HepG2 (cell line): ENCODE data around the gene LDLRAD4. TPM values are rescaled to one million over a fixed set of nuclear protein-coding genes. Genes with fewer than 3 reads are reported as not detected.

Experiments
- EEA1 ChIP-seq: sonication (generic); formaldehyde crosslinking; IDR thresholded peaks from 2 replicates; pipeline ENCODE4 v1.5.1; 2020; ENCODE audit warnings: mild to moderate bottlenecking, missing genetic modification reagents, borderline replicate concordance
- KLF11 ChIP-seq: IDR thresholded peaks from 2 replicates; pipeline ENCODE4 v1.6.1; 2016; ENCODE audit warnings: missing compliant biosample characterization
- KLF12 ChIP-seq: sonication (generic); formaldehyde crosslinking; IDR thresholded peaks from 2 replicates; pipeline ENCODE4 v1.4.0; 2020; ENCODE audit warnings: missing genetic modification reagents, borderline replicate concordance
- ZFX ChIP-seq: sonication (generic); formaldehyde crosslinking; IDR thresholded peaks from 2 replicates; pipeline ENCODE4 v1.4.0; 2020; ENCODE audit warnings: mild to moderate bottlenecking, low read depth, missing genetic modification reagents, moderate library complexity
- ZNF34 ChIP-seq: sonication (generic); formaldehyde crosslinking; IDR thresholded peaks from 2 replicates; pipeline ENCODE4 v1.4.0; 2020; ENCODE audit warnings: mild to moderate bottlenecking, missing genetic modification reagents, borderline replicate concordance
- ZNF431 ChIP-seq: sonication (generic); formaldehyde crosslinking; IDR thresholded peaks from 2 replicates; pipeline ENCODE4 v1.9.0; 2022; ENCODE audit warnings: missing genetic modification reagents, low read depth, mild to moderate bottlenecking, borderline replicate concordance
- polyA plus RNA-seq, 8 experiments: library from polyadenylated mRNA; depleted of rRNA in 3 of 8; stranded (reverse) in 7 of 8; unstranded in 1 of 8; fragments of >200 nt; fragmentation: Illumina TruSeq in 4 of 8; extraction: Trizol in 4 of 8; gene quantifications; 2 replicates each; pipeline versions ENCODE4 v1.2.1 to v1.2.3, GENCODE V29; 2011 to 2016; ENCODE audit warnings: low read depth in 4 of 8, missing spikeins in 1 of 8, mixed read lengths in 1 of 8; ENCODE audit not compliant: insufficient read depth in 1 of 8
- total RNA-seq, 5 experiments: library from RNA; depleted of rRNA; stranded (reverse); fragments of >200 nt; fragmentation: Illumina TruSeq; extraction: Trizol; gene quantifications; 2 replicates each; pipeline ENCODE4 v1.2.3, GENCODE V29; 2016; ENCODE audit warnings: low read depth in 1 of 5
- TF ChIP-seq, protein P1 (sequence below): sonication (generic); formaldehyde crosslinking; IDR thresholded peaks from 2 replicates; pipeline ENCODE4 v1.5.1; 2020; ENCODE audit warnings: missing genetic modification reagents, mild to moderate bottlenecking, borderline replicate concordance
- TF ChIP-seq, protein P2 (sequence below): sonication (generic); formaldehyde crosslinking; IDR thresholded peaks from 2 replicates; pipeline ENCODE4 v1.5.1; 2020; ENCODE audit warnings: mild to moderate bottlenecking, missing genetic modification reagents, moderate library complexity

Gene LDLRAD4
- total and polyA plus RNA-seq, 2 of the 13 experiments (the other 11 are each of a cell fraction or from before 2014, with no cell fraction given): 13.6 to 20.9 TPM

DNA sequence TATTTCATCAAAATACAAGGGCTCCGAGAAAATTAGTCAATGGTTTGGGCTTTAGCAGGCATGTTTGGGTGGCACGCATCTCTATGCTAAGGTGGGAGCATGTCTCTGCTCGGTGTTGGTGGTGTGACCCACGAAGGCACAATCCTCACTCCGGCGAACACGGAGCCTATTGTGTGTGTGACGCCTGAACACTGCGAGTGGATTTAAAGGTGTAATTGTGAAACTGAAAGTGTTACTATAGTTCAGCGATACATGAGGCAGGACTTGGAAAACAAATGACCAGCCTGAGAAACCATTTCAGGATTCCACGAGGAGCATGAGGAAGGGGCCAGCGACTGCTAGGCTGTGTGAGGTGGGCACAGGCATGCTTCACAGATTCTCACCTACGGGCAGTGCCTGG lies 41.7 kb upstream of the LDLRAD4 start (continued):
- TF ChIP-seq, protein P1, sequence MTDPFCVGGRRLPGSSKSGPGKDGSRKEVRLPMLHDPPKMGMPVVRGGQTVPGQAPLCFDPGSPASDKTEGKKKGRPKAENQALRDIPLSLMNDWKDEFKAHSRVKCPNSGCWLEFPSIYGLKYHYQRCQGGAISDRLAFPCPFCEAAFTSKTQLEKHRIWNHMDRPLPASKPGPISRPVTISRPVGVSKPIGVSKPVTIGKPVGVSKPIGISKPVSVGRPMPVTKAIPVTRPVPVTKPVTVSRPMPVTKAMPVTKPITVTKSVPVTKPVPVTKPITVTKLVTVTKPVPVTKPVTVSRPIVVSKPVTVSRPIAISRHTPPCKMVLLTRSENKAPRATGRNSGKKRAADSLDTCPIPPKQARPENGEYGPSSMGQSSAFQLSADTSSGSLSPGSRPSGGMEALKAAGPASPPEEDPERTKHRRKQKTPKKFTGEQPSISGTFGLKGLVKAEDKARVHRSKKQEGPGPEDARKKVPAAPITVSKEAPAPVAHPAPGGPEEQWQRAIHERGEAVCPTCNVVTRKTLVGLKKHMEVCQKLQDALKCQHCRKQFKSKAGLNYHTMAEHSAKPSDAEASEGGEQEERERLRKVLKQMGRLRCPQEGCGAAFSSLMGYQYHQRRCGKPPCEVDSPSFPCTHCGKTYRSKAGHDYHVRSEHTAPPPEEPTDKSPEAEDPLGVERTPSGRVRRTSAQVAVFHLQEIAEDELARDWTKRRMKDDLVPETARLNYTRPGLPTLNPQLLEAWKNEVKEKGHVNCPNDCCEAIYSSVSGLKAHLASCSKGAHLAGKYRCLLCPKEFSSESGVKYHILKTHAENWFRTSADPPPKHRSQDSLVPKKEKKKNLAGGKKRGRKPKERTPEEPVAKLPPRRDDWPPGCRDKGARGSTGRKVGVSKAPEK (CRISPR knock-in tag): no peak
- TF ChIP-seq ZFX (peak; percentile 9; the same call in 1 of the 2 replicates), KLF11 (CRISPR knock-in tag) (no peak), ZNF431 (CRISPR knock-in tag) (no peak), EEA1 (CRISPR knock-in tag) (no peak), ZNF34 (CRISPR knock-in tag) (0 out of 2 replicates have a peak, but pooled peaks have one; percentile 51), KLF12 (CRISPR knock-in tag) (no peak)
- TF ChIP-seq, protein P2, sequence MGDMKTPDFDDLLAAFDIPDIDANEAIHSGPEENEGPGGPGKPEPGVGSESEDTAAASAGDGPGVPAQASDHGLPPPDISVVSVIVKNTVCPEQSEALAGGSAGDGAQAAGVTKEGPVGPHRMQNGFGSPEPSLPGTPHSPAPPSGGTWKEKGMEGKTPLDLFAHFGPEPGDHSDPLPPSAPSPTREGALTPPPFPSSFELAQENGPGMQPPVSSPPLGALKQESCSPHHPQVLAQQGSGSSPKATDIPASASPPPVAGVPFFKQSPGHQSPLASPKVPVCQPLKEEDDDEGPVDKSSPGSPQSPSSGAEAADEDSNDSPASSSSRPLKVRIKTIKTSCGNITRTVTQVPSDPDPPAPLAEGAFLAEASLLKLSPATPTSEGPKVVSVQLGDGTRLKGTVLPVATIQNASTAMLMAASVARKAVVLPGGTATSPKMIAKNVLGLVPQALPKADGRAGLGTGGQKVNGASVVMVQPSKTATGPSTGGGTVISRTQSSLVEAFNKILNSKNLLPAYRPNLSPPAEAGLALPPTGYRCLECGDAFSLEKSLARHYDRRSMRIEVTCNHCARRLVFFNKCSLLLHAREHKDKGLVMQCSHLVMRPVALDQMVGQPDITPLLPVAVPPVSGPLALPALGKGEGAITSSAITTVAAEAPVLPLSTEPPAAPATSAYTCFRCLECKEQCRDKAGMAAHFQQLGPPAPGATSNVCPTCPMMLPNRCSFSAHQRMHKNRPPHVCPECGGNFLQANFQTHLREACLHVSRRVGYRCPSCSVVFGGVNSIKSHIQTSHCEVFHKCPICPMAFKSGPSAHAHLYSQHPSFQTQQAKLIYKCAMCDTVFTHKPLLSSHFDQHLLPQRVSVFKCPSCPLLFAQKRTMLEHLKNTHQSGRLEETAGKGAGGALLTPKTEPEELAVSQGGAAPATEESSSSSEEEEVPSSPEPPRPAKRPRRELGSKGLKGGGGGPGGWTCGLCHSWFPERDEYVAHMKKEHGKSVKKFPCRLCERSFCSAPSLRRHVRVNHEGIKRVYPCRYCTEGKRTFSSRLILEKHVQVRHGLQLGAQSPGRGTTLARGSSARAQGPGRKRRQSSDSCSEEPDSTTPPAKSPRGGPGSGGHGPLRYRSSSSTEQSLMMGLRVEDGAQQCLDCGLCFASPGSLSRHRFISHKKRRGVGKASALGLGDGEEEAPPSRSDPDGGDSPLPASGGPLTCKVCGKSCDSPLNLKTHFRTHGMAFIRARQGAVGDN (CRISPR knock-in tag): peak; percentile 57
- TF ChIP-seq, all 625 proteins: peak for 6
